ENCODE measurements around the gene ADRA2B. TPM values are rescaled to one million over a fixed set of nuclear protein-coding genes. Genes with fewer than 3 reads are reported as not detected.

Gene ADRA2B
- total and polyA plus RNA-seq, 2 donors (not counting 3 experiments of a cell fraction or from before 2014, with no cell fraction given) = not detected

- Histone ChIP-seq H3K9me3 (replicated peaks; ENCODE audit: control insufficient read depth, insufficient read depth, low read length) (no peaks in the 10 kb centered on the region), H2AFZ (ENCODE audit: low read depth, low read length) (no peak overlapping the region), H3K79me2 (ENCODE audit: control insufficient read depth, insufficient read depth, low read length) (no peaks in the 10 kb centered on the region), H3K4me2 (ENCODE audit: insufficient read depth, low read length) (no peak overlapping the region), H3K27me3 (ENCODE audit: control insufficient read depth in 2 of 2, insufficient read depth in 2 of 2, low read length in 2 of 2) (peaks cover 0 to 2% of the 10 kb centered on the region in 2 experiments), H3K4me3 (replicated peaks in 1 of 3; ENCODE audit: insufficient read depth in 1 of 3, low read depth in 1 of 3, low read length in 3 of 3) (no peak overlapping the region), H3K4me1 (ENCODE audit: control insufficient read depth, extremely low read depth, insufficient read depth, low read length) (no peaks in the 10 kb centered on the region), H3K36me3 (ENCODE audit: control insufficient read depth in 2 of 2, extremely low read depth in 1 of 2, insufficient read depth in 2 of 2, low read length in 2 of 2) (no peaks in the 10 kb centered on the region), H4K20me1 (replicated peaks; ENCODE audit: control insufficient read depth, extremely low read depth, insufficient read depth, low read length) (no peaks in the 10 kb centered on the region), H3K9ac (replicated peaks; ENCODE audit: extremely low read depth, insufficient read depth, low read length) (no peak overlapping the region), H3K27ac (ENCODE audit: insufficient read depth, low read depth, low read length) (no peak overlapping the region), H3K9me1 (replicated peaks; ENCODE audit: control insufficient read depth, extremely low read depth, insufficient read depth, low read length) (no peaks in the 10 kb centered on the region)
- BruUV-seq (replicated peaks) = no TSS peak
- no peak for TF ChIP-seq GATA2 (IDR thresholded peaks at IDR 0.05; ENCODE audit: insufficient read depth, insufficient read length, low read depth, low read length)
- TF ChIP-seq FOS (IDR thresholded peaks at IDR 0.05; ENCODE audit: borderline replicate concordance, insufficient read depth, low read length) = no peak
- no peak for TF ChIP-seq MYC (IDR thresholded peaks at IDR 0.05; ENCODE audit: low read depth, low read length)
- FAIRE-seq (no peak), DNase-seq (ENCODE audit: low read depth, low spot score) (no peak)
- intact Hi-C loops (cut with micrococcal nuclease) (no loop called here), dilution Hi-C loops (cut with MboI; ENCODE audit: extremely low pct_ligation_motif_present, low sequenced_read_pairs) (no loop called here)
- POLR2A ChIA-PET = no interaction called here
- CTCF ChIA-PET = interaction anchor here (0.7 kb wide), 1 partner anchor 70 kb away, joined by 3 read pairs; no protein-coding TSS in a partner anchor
Measured at GRCh38 chr2:96092951-96093350, 23.4 kb downstream of the ADRA2B start.

- Histone ChIP-seq H3K9me1 (replicated peaks; ENCODE audit: control insufficient read depth, extremely low read depth, insufficient read depth, low read length) (no peaks in the 10 kb centered on the region), H3K79me2 (ENCODE audit: control insufficient read depth, insufficient read depth, low read length) (no peaks in the 10 kb centered on the region), H3K27me3 (ENCODE audit: control insufficient read depth in 2 of 2, insufficient read depth in 2 of 2, low read length in 2 of 2) (peaks cover 0 to 2% of the 10 kb centered on the region in 2 experiments), H3K9ac (replicated peaks; ENCODE audit: extremely low read depth, insufficient read depth, low read length) (no peak overlapping the region), H3K4me2 (ENCODE audit: insufficient read depth, low read length) (no peak overlapping the region), H3K4me1 (ENCODE audit: control insufficient read depth, extremely low read depth, insufficient read depth, low read length) (no peaks in the 10 kb centered on the region), H2AFZ (ENCODE audit: low read depth, low read length) (no peak overlapping the region), H3K27ac (ENCODE audit: insufficient read depth, low read depth, low read length) (no peak overlapping the region), H3K9me3 (replicated peaks; ENCODE audit: control insufficient read depth, insufficient read depth, low read length) (no peaks in the 10 kb centered on the region), H3K36me3 (ENCODE audit: control insufficient read depth in 2 of 2, extremely low read depth in 1 of 2, insufficient read depth in 2 of 2, low read length in 2 of 2) (no peaks in the 10 kb centered on the region), H4K20me1 (replicated peaks; ENCODE audit: control insufficient read depth, extremely low read depth, insufficient read depth, low read length) (no peaks in the 10 kb centered on the region), H3K4me3 (replicated peaks in 1 of 3; ENCODE audit: insufficient read depth in 1 of 3, low read depth in 1 of 3, low read length in 3 of 3) (no peak overlapping the region)
- dilution Hi-C loops (cut with MboI; ENCODE audit: extremely low pct_ligation_motif_present, low sequenced_read_pairs) (no loop called here), intact Hi-C loops (cut with micrococcal nuclease) (no loop called here)
- TF ChIP-seq MAX (IDR thresholded peaks at IDR 0.05; ENCODE audit: insufficient read depth, insufficient read length) (no peak), GATA2 (IDR thresholded peaks at IDR 0.05; ENCODE audit: insufficient read depth, insufficient read length, low read depth, low read length) (no peak), POLR2AphosphoS5 (IDR thresholded peaks at IDR 0.05; ENCODE audit: insufficient read depth, low read depth, low read length) (no peak), CTCF (IDR thresholded peaks at IDR 0.05; ENCODE audit: extremely low read depth in 1 of 2, insufficient read depth in 1 of 2, low read depth in 1 of 2, low read length in 2 of 2) (no peak), FOS (IDR thresholded peaks at IDR 0.05; ENCODE audit: borderline replicate concordance, insufficient read depth, low read length) (no peak), EZH2 (IDR thresholded peaks at IDR 0.05; ENCODE audit: borderline replicate concordance, low read depth, low read length, severe bottlenecking) (no peak), POLR2A (IDR thresholded peaks at IDR 0.05; ENCODE audit: low read depth, low read length) (no peak), MYC (IDR thresholded peaks at IDR 0.05; ENCODE audit: low read depth, low read length) (no peak), JUN (IDR thresholded peaks at IDR 0.05; ENCODE audit: borderline replicate concordance, insufficient read depth, insufficient read length, low read depth) (no peak)
- POLR2A ChIA-PET = no interaction called here
- FAIRE-seq = no peak
- CTCF ChIA-PET = no interaction called here
- DNase-seq (ENCODE audit: low read depth, low spot score) = no peak
- BruUV-seq (replicated peaks) = no TSS peak
Measured at GRCh38 chr2:96092573-96092877, 23.8 kb downstream of the ADRA2B start.

Measured in endothelial cell of umbilical vein (primary cell).